ENCODE data around the gene CHRNA5.

CHRNA5 gene

GRCh38 chr15:78640527-78641101, 75.3 kb downstream of the CHRNA5 start:
- no peak for DNase-seq

- DNase-seq, result no peak
These were observed 75.9 kb downstream of the CHRNA5 start, which contains the start of gene CHRNB4 for GRCh38 chr15:78641102-78641748. Gene CHRNB4 (minus strand): TSS chr15:78641210. CDS start chr15:78641133, 77 bp downstream.

GRCh38 chr15:78641749-78642275, 76.5 kb downstream of the CHRNA5 start:
- DNase-seq, result no peak

GRCh38 chr15:78642331-78642730, 77.0 kb downstream of the CHRNA5 start:
- DNase-seq, result peak; percentile 43

All from NCI-H1694 treated with DMSO at 0.1 percent for 48 hours (cell line).